ENCODE results near the gene IGHMBP2. TPM values are rescaled to one million over a fixed set of nuclear protein-coding genes. Genes with fewer than 3 reads are reported as not detected.

The IGHMBP2 gene
- total RNA-seq, 1 experiment from 2014 or later = 48.7 TPM

- TF ChIP-seq EZH2 (IDR thresholded peaks at IDR 0.05; ENCODE audit: borderline replicate concordance, low read depth, low read length, poor library complexity, severe bottlenecking) (no peak), CTCF (conservative IDR thresholded peaks at IDR 0.05; ENCODE audit: low read depth, low read length) (no peak)
- no TSS peak for BruUV-seq (replicated peaks)
- H3K27me3 ChIP-seq (replicated peaks; ENCODE audit: insufficient read depth, low read depth, low read length, poor library complexity) = no peaks in the 10 kb centered on the region
- H3K4me3 ChIP-seq (ENCODE audit: low read depth, low read length, poor library complexity, severe bottlenecking) = no peak overlapping the region
- no peaks in the 10 kb centered on the region for H3K9me3 ChIP-seq (ENCODE audit: low read depth, low read length, poor library complexity, severe bottlenecking)
- no peaks in the 10 kb centered on the region for H3K4me1 ChIP-seq (ENCODE audit: insufficient read depth, low read length, poor library complexity, severe bottlenecking)
- DNase-seq (ENCODE audit: low spot score) = no peak
- no peaks in the 10 kb centered on the region for H3K36me3 ChIP-seq (ENCODE audit: insufficient read depth, low read length, poor library complexity, severe bottlenecking)
- ChIA-PET CTCF (no interaction called here), POLR2A (ENCODE audit: low non-redundant PET) (interaction anchor here (0.5 kb wide), 1 partner anchor 683 kb away, joined by 3 read pairs; no protein-coding TSS in a partner anchor)
- no peak overlapping the region for H3K27ac ChIP-seq (ENCODE audit: low read depth, low read length, poor library complexity, severe bottlenecking)
- intact Hi-C loops (cut with micrococcal nuclease; ENCODE audit: unreplicated experiment) = no loop called here
Measured at GRCh38 chr11:68946416-68947090, 42.9 kb downstream of the IGHMBP2 start.

GRCh38 chr11:68947151-68947550 is 43.5 kb downstream of the IGHMBP2 start:
- POLR2A ChIA-PET (ENCODE audit: low non-redundant PET) = no interaction called here
- no peaks in the 10 kb centered on the region for H3K4me1 ChIP-seq (ENCODE audit: insufficient read depth, low read length, poor library complexity, severe bottlenecking)

GRCh38 chr11:68948496-68948895 is 44.8 kb downstream of the IGHMBP2 start:
- Histone ChIP-seq H3K4me1 (ENCODE audit: insufficient read depth, low read length, poor library complexity, severe bottlenecking) (no peaks in the 10 kb centered on the region), H3K27me3 (replicated peaks; ENCODE audit: insufficient read depth, low read depth, low read length, poor library complexity) (no peaks in the 10 kb centered on the region), H3K27ac (ENCODE audit: low read depth, low read length, poor library complexity, severe bottlenecking) (no peak overlapping the region), H3K36me3 (ENCODE audit: insufficient read depth, low read length, poor library complexity, severe bottlenecking) (no peaks in the 10 kb centered on the region), H3K4me3 (ENCODE audit: low read depth, low read length, poor library complexity, severe bottlenecking) (no peak overlapping the region), H3K9me3 (ENCODE audit: low read depth, low read length, poor library complexity, severe bottlenecking) (no peaks in the 10 kb centered on the region)
- ChIA-PET POLR2A (ENCODE audit: low non-redundant PET) (no interaction called here), CTCF (no interaction called here)
- DNase-seq (ENCODE audit: low spot score) = no peak
- TF ChIP-seq EZH2 (IDR thresholded peaks at IDR 0.05; ENCODE audit: borderline replicate concordance, low read depth, low read length, poor library complexity, severe bottlenecking) (no peak), CTCF (conservative IDR thresholded peaks at IDR 0.05; ENCODE audit: low read depth, low read length) (no peak)
- no TSS peak for BruUV-seq (replicated peaks)
- intact Hi-C loops (cut with micrococcal nuclease; ENCODE audit: unreplicated experiment) = no loop called here

More at GRCh38 chr11:68947151-68947550, 43.5 kb downstream of the IGHMBP2 start:
- CTCF ChIA-PET = no interaction called here
- no peak overlapping the region for H3K4me3 ChIP-seq (ENCODE audit: low read depth, low read length, poor library complexity, severe bottlenecking)
- no peaks in the 10 kb centered on the region for H3K36me3 ChIP-seq (ENCODE audit: insufficient read depth, low read length, poor library complexity, severe bottlenecking)
- BruUV-seq (replicated peaks) = no TSS peak
- H3K27ac ChIP-seq (ENCODE audit: low read depth, low read length, poor library complexity, severe bottlenecking) = no peak overlapping the region
- no peaks in the 10 kb centered on the region for H3K27me3 ChIP-seq (replicated peaks; ENCODE audit: insufficient read depth, low read depth, low read length, poor library complexity)
- intact Hi-C loops (cut with micrococcal nuclease; ENCODE audit: unreplicated experiment) = no loop called here
- no peak for DNase-seq (ENCODE audit: low spot score)
- no peaks in the 10 kb centered on the region for H3K9me3 ChIP-seq (ENCODE audit: low read depth, low read length, poor library complexity, severe bottlenecking)
- no peak for TF ChIP-seq EZH2 (IDR thresholded peaks at IDR 0.05; ENCODE audit: borderline replicate concordance, low read depth, low read length, poor library complexity, severe bottlenecking)
- no peak for TF ChIP-seq CTCF (conservative IDR thresholded peaks at IDR 0.05; ENCODE audit: low read depth, low read length)
